Prostate gland (tissue), 2 donors: ENCODE data around the gene FAM131A. TPM values are rescaled to one million over a fixed set of nuclear protein-coding genes. Genes with fewer than 3 reads are reported as not detected.
"Not testable (repeated sequence)": the region's sequence is repeated elsewhere in the genome, so short reads cannot be mapped to it uniquely, and the experiment has no call there.

Experiments
- DNase-seq: peaks from one replicate; pipeline ENCODE4 v3.0.0-alpha.2; 2019; ENCODE audit warnings: low spot score
- H3K27ac ChIP-seq, 2 donors: fragments of 200-600 bp; sonication (generic); 2 replicates each; pipeline ENCODE4 v1.5.1; 2017 to 2019
- H3K27me3 ChIP-seq: fragments of 200-600 bp; sonication (generic); replicated peaks from 2 replicates; pipeline ENCODE4 v1.5.1; 2019; ENCODE audit not compliant: insufficient read depth
- H3K36me3 ChIP-seq, 2 donors: fragments of 200-600 bp; sonication (generic); 1 replicate in 1 of 2; 2 replicates in 1 of 2; pipeline versions ENCODE4 v1.5.1 to v1.8.1; 2017 to 2019
- H3K4me1 ChIP-seq: fragments of 200-600 bp; sonication (generic); replicated peaks from 2 replicates; pipeline ENCODE4 v1.5.1; 2019
- H3K4me3 ChIP-seq, 2 donors: fragments of 200-600 bp; sonication (generic); 2 replicates each; pipeline ENCODE4 v1.5.1; 2017 to 2019
- H3K9me3 ChIP-seq: fragments of 200-600 bp; sonication (generic); 2 replicates; pipeline ENCODE4 v1.5.1; 2017
- POLR2A ChIP-seq: fragments of 450-650 bp; IDR thresholded peaks from one replicate; pipeline ENCODE4 v1.6.1; 2016; ENCODE audit warnings: antibody characterized with exemption, mild to moderate bottlenecking
- POLR2AphosphoS5 ChIP-seq: sonication (generic); formaldehyde crosslinking; IDR thresholded peaks from one replicate; pipeline ENCODE4 v1.6.1; 2017; ENCODE audit warnings: antibody characterized with exemption
- WGBS: methylation state at CpG from one replicate; pipeline ENCODE4 v1.1.5; 2018; 5-methylcytosine and 5-hydroxymethylcytosine counted together
- intact Hi-C: fragments of 100-400 bp; cut with DNase I; formaldehyde crosslinking; loops from one replicate; pipeline ENCODE4 v1.14.2; 2022
- total RNA-seq, 2 donors: library from RNA; depleted of rRNA; stranded (reverse); fragments of >200 nt; gene quantifications; one replicate each; pipeline ENCODE4 v1.1.0, GENCODE V29; 2016
- TF ChIP-seq, protein P1 (sequence below), 4 experiments: fragments of 200-600 bp in 2 of 4; fragments of 450-650 bp in 2 of 4; sonication (generic) in 2 of 4; IDR thresholded peaks; 1 replicate in 3 of 4; 2 replicates in 1 of 4; pipeline ENCODE4 v1.5.1; 2016 to 2019; ENCODE audit warnings: antibody characterized with exemption in 4 of 4, mild to moderate bottlenecking in 2 of 4, moderate library complexity in 2 of 4

The FAM131A gene
- total RNA-seq, 2 donors from 2014 or later: 22.0 to 71.0 TPM

GRCh38 chr3:184337981-184338380 lies 581 bp downstream of the FAM131A start:
- TF ChIP-seq POLR2AphosphoS5 (no peak), POLR2A (no peak)
- DNase-seq: no peak
- Histone ChIP-seq H3K9me3 (no peaks in the 10 kb centered on the region), H3K4me3 (no peak overlapping the region), H3K27me3 (no peaks in the 10 kb centered on the region), H3K4me1 (peaks cover 14% of the 10 kb centered on the region), H3K27ac (peak overlapping the region; percentile 94 to 97), H3K36me3 (peaks cover 0 to 4% of the 10 kb centered on the region in 2 donors)
- 62% methylated on average over 7 of the region's 7 CpGs for WGBS
- intact Hi-C loops: no loop called here

DNA sequence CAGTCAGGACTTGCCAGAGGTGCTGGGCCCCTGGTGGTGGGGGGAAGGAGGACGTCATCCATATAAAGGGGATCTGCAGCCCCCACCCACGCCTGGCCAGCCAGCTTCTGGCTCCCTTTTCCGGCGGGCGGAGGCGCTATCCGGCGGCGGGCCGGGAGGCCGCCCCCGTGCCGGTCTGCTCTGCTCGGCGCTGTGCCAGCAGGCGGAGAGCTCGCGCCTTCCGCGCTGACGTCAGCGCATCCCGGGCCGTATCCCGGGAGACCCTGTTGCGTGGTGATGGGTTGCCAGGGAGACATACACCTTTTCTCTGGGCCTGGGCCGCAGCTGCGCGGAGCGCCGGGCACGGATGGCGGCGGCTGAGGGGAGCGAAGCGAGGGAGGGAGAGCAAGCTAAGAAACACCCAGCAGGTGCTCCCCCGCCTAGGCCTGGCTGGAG lies 1.1 kb downstream of the FAM131A start:
- TF ChIP-seq POLR2AphosphoS5 (peak; percentile 53), POLR2A (peak; percentile 31)
- TF ChIP-seq, protein P1, sequence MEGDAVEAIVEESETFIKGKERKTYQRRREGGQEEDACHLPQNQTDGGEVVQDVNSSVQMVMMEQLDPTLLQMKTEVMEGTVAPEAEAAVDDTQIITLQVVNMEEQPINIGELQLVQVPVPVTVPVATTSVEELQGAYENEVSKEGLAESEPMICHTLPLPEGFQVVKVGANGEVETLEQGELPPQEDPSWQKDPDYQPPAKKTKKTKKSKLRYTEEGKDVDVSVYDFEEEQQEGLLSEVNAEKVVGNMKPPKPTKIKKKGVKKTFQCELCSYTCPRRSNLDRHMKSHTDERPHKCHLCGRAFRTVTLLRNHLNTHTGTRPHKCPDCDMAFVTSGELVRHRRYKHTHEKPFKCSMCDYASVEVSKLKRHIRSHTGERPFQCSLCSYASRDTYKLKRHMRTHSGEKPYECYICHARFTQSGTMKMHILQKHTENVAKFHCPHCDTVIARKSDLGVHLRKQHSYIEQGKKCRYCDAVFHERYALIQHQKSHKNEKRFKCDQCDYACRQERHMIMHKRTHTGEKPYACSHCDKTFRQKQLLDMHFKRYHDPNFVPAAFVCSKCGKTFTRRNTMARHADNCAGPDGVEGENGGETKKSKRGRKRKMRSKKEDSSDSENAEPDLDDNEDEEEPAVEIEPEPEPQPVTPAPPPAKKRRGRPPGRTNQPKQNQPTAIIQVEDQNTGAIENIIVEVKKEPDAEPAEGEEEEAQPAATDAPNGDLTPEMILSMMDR (IDR thresholded peaks at IDR 0.05): peak in 1 of 4 experiments; percentile 26
- H3K27ac ChIP-seq: peak overlapping the region; percentile 94 to 97
- intact Hi-C loops: no loop called here
- H3K4me3 ChIP-seq: peak overlapping the region in 1 of 2 donors; percentile 4
- H3K27me3 ChIP-seq: no peaks in the 10 kb centered on the region
- H3K36me3 ChIP-seq: peaks cover 0 to 3% of the 10 kb centered on the region in 2 donors
- 8% methylated on average over 7 of the region's 37 CpGs for WGBS
- peaks cover 14% of the 10 kb centered on the region for H3K4me1 ChIP-seq
- H3K9me3 ChIP-seq: no peaks in the 10 kb centered on the region
- DNase-seq: peak; percentile 56

DNA sequence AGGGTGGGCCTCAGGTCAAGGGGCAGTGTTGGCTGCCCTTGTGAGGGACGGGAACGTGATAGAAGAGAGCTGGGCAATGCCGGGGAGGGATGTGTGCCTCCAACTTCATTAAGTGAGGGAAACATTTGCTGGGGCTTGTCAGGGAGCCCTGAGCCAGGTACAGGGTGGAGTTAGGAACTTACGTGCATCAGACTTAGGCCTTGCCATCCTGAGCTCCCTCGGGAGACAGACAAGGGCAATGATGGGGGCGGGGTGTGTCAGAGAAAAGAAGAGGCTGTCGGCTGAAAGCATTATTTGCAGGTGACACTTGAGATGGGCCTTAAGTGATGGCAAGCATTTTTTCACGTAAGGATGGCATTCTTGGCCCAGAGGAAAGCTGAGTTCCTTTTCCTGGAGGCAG lies 1.6 kb downstream of the FAM131A start:
- no peaks in the 10 kb centered on the region for H3K27me3 ChIP-seq
- TF ChIP-seq POLR2A: no peak
- 28% methylated on average over 8 of the region's 8 CpGs for WGBS
- H3K4me1 ChIP-seq: peaks cover 14% of the 10 kb centered on the region
- no peaks in the 10 kb centered on the region for H3K36me3 ChIP-seq
- peak overlapping the region in 1 of 2 donors; percentile 4 for H3K4me3 ChIP-seq
- H3K27ac ChIP-seq: peak overlapping the region; percentile 94 to 97
- intact Hi-C loops: no loop called here
- DNase-seq: peak; percentile 15
- no peaks in the 10 kb centered on the region for H3K9me3 ChIP-seq

DNA sequence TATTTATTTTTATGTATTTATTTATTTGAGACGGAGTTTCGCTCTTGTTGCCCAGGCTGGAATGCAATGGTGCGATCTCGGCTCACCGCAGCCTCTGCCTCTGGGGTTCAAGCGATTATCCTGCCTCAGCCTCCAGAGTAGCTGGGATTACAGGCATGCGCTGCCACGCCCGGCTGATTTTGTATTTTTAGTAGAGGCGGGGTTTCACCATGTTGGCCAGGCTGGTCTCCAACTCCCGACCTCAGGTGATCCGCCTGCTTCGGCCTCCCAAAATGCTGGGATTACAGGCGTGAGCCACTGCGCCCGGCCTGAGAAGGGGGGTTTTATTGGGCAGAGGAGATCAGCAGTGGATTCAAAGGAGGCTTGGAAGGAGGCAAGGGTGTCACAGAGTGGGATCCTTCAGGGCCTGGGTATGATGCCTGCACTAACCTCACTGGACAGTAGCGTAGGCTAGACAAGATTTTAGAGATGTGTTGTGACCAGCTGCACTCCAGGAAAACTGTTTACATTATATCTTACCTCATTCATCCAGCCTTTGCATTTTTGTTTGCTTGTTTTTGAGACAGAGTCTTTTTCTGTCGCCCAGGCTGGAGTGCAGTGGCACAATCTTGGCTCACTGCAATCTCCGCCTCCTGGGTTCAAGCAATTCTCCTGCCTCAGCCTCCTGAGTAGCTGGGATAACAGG lies 2.2 kb downstream of the FAM131A start:
- H3K27me3 ChIP-seq, DNase-seq, H3K9me3 ChIP-seq, H3K36me3 ChIP-seq, H3K4me3 ChIP-seq, intact Hi-C loops: not testable (repeated sequence)
- Histone ChIP-seq H3K27ac (peak overlapping the region in 1 of 2 donors; percentile 94), H3K4me1 (peaks cover 14% of the 10 kb centered on the region)
- WGBS: 85% methylated on average over 19 of the region's 19 CpGs

- intact Hi-C loops: no loop called here
- H3K36me3 ChIP-seq: no peaks in the 10 kb centered on the region
- WGBS: 77% methylated on average over 7 of the region's 7 CpGs
- H3K4me1 ChIP-seq: peaks cover 9% of the 10 kb centered on the region
- H3K9me3 ChIP-seq: no peaks in the 10 kb centered on the region
- no peak overlapping the region for H3K27ac ChIP-seq
- H3K27me3 ChIP-seq: no peaks in the 10 kb centered on the region
- no peak for DNase-seq
- TF ChIP-seq, protein P1 (IDR thresholded peaks at IDR 0.05): no peak
- no peak for TF ChIP-seq POLR2AphosphoS5
- no peak for TF ChIP-seq POLR2A
- H3K4me3 ChIP-seq: no peak overlapping the region
Measured at GRCh38 chr3:184341925-184342324, 4.5 kb downstream of the FAM131A start.

GRCh38 chr3:184343200-184343876 lies 5.9 kb downstream of the FAM131A start:
- no peaks in the 10 kb centered on the region for H3K9me3 ChIP-seq
- no peaks in the 10 kb centered on the region for H3K27me3 ChIP-seq
- peaks cover under 1% of the 10 kb centered on the region for H3K4me1 ChIP-seq
- DNase-seq: no peak
- TF ChIP-seq, protein P1 (IDR thresholded peaks at IDR 0.05): no peak
- no peak for TF ChIP-seq POLR2AphosphoS5
- TF ChIP-seq POLR2A: no peak
- intact Hi-C loops: no loop called here
- 63% methylated on average over 5 of the region's 5 CpGs for WGBS
- no peak overlapping the region for H3K27ac ChIP-seq
- H3K36me3 ChIP-seq: no peaks in the 10 kb centered on the region
- H3K4me3 ChIP-seq: no peak overlapping the region
